T-helper 2 cell (primary cell): Measurements from ENCODE around the gene WWC2.

Experiments
- DNase-seq, 5 experiments: peaks; one replicate each; pipeline versions ENCODE4 v3.0.0 to v3.0.0-alpha.2; 2012 to 2022

WWC2 gene

DNA sequence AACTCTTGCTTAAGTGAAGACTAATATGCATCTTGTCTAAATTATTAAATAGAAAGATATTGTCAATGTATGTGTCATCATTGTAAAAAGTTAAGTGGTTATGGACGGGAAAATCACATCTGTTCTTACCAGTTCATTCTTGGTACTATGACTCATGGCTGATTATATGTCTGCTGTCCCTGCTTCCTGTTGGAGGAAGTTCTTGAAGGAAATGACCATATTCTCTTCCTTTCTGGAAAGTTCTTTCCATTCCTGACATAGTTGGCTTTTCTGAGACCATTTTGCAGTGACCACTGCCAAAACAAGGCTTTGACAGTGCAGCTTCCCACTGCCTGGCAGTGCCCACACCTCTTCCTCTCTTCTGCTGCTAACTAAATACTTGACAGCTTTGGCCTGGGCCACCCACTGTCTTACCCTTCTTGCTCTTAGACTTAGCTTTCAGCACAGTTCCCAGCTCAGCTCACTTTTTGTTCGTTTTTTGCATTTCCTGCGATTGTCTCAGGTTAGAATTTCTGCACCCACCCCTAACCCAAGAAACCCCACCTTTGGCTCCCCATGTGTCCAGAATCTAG lies 236.4 kb downstream of the WWC2 start:
- DNase-seq: no peak

DNA sequence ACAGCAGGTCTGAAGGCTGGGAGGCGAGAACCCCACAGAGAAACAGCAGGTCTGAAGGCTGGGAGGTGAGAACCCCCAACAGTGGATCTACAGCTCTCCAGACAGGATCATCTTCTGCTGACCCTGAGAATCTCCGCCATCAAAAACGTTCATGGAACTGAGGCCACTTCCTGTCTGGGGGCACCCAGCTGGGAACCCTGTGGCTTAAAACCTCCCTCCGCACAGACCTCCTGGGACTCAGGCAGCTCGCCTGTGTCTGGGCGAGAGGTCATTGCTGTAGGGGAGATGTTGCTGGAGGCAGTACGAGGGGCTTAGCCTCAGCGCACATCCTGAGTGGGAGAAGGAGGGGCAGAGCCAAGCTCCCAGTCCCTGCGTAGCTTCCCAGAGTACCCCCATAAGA lies 238.3 kb downstream of the WWC2 start:
- no peak for DNase-seq

DNA sequence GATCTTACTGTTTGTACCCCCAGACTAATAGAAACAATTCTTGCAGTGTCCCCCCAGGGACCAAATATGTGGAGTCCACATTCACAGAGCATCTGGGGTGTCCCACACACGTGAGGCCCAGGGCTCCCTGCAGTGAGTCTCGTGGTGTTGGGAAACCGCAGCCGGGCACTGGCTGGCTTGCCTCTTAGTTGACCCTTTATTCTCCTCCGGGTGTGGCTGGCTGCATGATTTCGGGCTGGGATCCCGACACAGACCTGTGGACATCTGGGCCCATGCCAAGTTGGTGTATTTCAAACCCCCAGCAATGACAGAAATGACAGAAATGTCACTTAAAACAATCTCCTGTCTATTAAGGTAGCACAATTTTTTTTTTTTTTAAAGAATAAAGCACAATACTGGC lies 238.8 kb downstream of the WWC2 start:
- no peak for DNase-seq

DNA sequence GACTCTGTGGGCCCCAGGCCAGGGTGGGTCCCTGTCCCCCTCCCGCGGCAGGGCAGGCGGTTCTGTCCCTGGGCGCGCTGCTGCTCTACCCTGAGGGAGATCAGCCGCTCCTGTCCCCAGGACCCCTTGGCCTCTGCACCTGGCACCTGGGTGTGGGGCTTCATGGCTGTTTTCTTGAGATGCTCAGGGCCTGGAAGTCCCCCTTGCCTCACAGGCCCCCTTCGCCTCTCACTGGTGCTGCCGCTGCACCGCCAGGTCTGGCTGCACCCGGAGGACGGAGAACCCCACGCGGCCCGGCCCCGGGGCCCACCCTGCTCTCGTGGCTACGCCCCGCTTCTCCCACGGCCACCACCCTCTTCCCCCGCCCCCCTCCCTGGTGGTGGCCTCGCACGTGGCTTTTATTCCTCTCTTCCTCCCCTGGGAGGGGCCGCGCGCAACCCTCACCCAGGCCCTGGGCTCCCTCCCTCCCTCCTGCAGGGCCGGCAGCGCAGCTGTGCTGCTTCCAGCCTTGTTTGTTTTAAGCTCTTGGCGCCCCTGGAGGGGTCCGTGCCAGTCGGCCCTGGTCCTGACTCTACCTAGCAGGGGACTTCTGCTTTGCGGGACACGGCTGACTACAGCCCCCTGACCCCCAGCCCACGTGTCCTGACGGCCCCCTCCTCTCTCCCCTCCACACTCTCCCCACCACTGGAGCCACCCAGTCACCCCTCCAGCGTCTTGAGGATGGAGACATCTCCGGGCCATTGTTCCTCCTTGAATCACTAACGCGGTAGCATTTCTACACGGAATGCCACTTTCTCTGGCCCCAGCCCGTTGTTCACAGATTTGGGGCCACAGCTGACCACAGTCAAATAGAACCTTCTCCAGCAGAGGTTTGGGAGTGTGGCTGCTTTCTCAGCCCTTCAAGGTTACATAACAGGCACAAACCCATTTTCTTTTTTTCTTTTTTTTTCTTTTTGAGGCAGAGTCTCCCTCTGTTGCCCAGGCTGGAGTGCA lies 243.8 kb downstream of the WWC2 start:
- DNase-seq: no peak

DNA sequence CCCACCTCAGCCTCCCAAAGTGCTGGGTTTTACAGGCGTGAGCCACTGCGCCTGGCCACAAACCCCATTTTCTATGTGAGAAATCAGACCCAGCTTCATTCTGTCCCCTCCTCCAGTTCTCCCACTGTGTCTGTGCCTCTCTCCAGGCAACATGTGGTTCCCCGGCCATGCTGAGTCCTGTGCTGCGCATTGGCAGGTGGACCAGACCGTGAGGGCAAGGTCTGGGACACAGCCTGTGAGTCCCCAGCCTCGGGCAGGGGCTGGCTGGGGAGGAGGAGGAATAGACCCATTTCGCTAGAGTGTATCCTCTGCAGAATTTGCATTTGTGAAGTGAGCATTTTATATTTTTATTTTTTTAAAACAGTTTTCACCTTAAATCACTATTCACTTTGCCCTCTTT lies 244.7 kb downstream of the WWC2 start:
- no peak for DNase-seq

DNA sequence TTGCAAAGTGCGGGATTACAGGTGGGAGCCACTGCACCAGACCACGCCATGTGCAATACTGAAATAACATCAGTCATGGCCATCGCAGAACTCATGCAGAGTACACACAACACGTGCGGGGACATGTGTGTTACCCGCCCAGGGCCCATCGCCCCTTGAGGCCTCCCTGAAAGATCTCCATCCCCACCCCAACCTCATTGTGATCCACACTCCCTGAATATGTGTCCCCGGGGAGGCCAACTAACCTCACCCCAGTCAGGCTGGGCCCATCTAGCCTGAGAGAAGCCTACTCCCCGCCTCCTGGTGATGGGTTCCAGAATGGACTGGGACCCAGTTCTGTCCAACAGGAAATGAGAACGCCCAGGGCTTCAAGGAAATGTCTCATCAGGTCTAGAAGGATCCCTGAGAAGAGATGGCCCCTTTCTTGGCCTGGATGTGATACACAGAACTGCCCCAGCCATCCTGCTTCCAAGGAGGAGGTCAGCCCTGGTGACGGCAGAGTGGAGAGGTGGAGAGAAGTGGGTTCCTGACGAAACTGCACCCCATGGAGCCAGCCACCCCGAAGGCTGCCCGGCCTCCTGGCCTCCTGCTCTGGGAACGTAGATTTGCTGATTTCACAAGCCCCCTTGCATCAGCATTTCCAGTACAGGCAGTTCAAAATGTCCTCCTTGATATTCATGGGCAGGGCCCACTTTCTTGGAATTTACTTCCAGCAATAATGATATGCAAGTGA lies 245.6 kb downstream of the WWC2 start:
- no peak for DNase-seq

DNA sequence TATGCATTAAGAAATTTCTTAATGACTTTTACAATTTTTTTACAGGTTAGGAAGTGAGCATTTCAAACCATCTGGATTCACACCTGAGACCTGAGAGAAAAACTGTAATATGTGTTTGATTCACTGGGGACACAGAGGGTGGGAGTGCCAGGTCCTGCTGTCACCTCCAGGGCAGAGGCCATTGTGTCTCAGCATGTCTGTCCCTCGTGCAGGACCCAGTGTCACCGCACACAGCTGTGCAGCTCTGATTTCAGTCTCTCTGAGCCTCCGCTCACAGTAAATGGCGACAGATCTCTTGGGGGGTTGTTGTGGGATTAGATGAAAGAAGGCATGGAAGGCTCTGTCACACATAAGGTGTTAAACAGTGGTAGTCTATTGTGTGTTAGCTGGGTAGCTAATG lies 246.2 kb downstream of the WWC2 start:
- DNase-seq: no peak

DNA sequence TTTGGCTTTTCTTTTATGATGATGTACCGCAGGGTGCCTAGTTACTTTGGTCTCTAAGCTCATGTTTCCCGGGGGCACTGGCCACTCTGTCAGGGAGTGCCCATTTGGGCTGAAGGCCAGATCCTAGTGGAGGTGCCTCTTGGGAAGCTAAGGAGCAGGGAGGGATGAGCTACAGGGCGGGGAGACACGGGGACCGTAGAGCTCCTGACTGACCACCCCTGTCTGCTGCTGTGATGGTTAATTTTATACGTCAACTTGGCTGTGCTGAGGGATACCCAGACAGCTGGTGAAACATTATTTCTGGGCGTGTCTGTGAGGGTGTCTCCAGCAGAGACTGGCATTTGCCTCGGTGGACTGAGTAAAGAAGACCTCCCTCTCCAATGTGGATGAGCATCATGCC lies 248.1 kb downstream of the WWC2 start:
- DNase-seq: no peak

DNA sequence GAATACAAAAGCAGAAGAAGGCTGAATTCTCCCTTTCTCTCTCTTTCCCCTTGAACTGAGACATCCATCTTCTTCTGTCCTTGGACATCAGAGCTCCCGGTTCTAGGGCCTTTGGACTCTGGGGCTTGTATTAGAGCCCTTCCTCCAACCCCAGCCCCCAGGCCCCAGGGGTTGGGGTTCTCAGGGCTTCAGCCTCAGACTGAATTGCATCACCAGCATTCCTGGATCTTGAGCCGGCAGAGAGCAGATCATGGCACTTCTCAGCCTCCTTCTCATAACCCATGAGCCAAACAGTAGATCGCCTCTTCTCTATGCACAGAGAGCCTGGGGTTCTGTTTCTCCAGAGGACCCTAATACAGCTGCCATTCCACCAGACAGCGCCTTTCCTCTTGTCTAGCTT lies 248.5 kb downstream of the WWC2 start:
- no peak for DNase-seq

DNA sequence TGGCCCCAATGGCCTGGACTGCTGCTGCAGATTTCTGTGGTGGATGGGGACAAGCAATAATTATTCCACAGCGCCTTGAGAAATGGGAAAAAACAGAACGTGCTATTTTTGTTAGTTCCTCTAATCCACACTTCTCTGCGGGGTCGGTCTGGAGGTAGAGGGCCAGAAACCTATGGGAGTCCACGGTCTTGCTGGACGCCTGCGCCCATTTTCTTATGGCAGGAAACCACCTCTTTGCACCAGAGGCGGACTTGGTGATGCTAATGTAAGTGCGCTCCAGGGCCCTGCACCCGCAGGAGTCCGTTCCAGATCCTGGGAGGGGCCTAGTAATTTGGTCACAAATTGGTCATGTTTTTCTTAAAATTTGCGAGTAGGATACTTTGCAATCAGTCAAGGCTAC lies 249.1 kb downstream of the WWC2 start:
- no peak for DNase-seq

DNA sequence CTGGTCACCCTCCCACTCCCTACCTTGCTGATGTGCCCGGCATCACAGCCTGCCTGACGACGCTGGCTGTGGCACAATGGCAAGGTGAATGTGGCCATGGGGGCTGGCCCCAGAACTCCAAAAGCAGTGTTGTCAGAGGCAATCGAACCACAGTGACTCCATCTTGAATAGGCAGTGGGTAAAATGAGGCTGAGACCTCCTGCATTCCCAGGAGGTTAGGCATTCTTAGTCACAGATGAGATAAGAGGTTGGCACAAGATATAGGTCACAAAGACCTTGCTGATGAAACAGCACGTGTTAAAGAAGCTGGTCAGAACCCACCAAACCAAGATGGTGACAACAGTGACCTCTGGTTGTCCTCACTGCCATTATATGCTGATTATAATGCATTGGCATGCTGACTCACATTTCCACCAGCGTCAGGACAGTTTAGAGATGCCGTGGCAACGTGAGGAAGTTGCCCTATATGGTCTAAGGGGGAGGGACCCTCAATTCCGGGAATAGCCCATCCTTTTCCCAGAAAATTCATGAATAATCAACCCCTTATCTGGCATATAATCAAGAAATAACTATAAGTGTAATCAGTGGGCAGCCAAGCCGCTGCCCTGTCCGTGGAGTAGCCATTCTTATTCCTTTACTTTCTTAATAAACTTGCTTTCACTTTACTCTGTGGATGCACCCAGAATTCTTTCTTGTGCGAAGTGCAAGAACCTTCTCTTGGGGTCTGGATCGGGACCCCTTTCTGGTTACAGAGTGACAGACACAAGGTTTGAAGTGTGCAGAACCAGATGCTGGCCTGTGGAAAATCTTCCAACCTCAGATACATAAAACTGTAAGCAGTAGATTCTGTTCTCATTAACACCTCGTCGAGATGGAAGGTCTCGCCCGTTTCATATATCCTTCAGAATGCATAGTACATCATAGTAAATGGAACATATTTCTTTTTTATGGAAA lies 249.9 kb downstream of the WWC2 start:
- peak in 1 of 5 experiments; percentile 34 for DNase-seq

DNA sequence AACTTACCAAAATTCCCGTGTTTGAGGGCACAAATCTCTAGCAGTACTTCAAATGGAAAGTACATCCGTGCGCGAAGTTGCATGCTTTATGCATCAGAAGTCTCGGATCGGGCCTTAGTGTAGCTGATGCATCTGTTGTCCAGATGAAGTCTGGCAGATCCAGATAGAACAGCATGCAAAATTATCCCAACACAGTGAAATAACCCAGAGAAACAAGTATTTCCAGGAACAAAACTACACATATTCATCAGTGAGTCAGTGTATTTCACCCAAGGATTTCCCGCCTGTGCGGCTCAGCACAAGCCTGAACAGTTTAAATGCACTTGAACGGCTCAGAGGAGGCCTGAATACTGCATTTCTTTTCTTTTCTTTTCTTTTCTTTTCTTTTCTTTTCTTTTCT lies 250.6 kb downstream of the WWC2 start:
- DNase-seq: no peak

DNA sequence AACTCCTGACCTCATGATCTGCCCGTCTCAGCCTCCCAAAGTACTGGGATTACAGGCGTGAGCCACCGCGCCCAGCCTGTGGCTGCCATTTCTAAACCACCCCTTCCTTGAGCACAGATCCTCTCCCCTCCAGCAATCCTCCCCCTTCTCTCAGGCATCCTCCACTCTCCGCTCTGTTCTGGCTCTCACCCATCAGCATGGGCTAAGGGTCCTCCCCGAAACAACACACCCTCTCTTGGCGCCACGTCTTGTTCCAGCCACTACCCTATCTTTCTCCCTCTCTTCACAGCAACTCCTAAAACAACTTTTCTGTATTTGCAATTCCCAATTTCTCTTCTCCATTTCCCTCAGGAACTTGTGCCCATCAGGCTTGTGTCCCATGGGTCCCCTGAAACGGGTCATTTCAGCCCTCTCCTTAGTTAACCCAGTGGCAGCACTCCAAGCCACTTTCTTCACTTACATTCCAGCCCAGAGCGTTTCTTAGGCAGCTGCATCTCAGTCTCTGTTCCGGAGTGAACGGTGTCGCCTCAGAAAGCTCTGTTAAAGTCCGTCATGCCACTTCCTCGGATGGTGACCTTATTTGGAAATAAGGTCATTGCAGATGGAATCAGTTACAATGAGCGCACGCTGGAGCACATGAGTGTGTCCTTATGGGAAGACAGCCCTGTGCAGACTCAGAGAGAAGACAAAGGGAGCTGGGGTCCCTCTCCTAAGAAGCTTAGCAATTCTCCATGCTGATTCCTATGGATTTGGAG lies 251.4 kb downstream of the WWC2 start:
- no peak for DNase-seq

DNA sequence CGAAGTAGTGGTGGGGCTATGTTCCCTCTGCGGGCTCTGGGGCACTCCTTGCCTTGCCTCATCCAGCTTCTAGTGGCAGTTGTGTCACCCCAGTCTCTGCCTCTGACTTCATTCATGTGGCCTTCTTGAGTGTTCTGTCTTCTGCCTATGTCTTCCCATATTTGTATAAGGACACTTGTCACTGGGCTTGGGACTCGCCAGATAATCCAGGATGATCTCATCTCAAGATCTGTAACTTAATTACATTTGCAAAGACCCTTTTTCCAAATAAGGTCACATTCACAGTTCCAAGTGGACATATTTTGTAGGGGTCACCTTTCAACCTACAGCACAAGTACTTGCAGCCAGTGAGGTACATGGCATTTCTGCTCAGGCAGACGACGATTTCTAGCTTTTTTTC lies 253.5 kb downstream of the WWC2 start:
- no peak for DNase-seq

DNA sequence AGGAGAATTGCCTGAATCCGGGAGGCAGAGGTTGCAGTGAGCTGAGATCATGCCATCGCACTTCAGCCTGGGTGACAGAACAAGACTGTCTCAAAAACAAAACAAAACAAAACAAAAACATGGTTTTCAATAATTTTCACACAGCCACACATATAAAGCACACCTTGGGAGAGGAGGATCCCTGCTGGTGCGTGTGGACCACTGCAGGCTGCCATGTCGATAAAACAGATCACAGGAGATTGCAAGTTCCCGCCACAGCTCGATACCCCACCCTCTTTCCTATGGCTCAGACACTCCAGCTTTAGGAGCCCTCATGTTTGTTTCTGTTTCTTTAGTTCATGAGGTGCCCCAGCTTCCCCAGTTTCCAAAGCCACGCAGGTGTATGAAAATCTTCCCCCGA lies 254.5 kb downstream of the WWC2 start:
- DNase-seq: no peak

DNA sequence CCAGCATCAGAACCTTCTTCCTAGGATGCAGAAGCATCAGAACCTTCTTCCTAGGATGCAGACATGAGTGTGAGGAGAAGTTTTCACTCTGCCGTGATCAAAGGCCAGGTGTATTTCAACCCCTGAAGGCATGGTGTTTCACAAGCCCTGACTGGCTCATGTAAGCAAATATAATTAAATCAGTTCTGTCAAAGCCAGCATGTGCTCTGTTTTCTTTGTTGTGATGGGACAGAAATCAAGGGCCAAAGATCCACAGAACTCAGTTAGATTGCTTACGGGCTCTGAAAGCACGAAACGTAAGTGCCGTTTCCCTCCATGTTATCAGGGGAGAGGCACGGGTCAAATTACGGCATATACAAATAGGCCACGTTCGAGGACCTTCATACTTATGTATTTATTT lies 255.2 kb downstream of the WWC2 start:
- no peak for DNase-seq

DNA sequence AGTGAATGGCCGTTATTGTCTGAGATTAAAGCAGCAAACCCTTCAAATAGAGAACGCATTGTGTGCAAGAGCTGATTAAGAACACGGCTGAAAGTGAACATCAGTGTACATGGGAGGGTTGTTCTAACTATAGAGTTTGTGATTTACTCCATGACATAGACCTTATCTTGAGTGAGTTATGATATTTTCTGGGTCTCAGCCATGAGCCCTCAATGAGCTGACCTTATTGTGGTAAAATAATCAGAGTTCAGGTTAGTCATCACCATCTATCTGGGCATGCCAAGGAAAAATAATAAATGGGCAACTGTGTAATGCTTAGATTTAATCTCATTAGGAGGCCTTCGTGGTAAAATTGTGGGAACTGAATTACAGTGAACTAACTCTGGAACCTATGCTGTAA lies 256.3 kb downstream of the WWC2 start:
- no peak for DNase-seq

DNA sequence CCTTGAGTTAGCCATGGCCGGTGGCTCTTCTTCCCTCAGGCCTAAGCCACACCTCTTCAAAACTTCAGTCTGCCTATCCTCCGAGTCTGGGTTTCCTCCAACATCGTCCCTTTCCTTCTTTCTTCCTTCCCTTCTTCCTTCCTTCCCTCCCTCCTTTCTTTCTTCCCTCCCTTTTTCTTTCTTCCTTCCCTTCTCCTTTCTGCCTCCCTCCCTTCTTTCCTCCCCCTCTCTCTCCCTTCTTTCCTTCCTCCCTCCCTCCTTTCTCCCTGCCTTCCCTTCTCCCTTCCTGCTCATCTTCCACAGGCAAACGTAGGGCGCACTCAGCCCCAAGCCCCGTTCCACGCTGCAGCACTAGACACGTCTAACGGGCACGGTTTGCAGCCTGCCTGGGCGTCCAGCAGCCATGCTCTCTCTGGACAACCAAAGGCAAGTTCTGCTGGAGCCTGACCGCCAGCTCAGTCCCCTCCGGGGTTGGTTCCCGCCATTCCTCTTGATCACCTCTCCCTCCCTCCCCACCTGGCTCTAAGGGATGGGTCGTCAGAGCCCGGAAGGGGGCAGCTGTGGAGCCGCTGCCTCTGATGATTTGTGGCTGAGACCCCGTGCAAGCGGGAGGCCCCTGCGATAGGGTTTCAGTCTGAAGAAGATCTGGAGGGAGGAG lies 257.2 kb downstream of the WWC2 start:
- no peak for DNase-seq

DNA sequence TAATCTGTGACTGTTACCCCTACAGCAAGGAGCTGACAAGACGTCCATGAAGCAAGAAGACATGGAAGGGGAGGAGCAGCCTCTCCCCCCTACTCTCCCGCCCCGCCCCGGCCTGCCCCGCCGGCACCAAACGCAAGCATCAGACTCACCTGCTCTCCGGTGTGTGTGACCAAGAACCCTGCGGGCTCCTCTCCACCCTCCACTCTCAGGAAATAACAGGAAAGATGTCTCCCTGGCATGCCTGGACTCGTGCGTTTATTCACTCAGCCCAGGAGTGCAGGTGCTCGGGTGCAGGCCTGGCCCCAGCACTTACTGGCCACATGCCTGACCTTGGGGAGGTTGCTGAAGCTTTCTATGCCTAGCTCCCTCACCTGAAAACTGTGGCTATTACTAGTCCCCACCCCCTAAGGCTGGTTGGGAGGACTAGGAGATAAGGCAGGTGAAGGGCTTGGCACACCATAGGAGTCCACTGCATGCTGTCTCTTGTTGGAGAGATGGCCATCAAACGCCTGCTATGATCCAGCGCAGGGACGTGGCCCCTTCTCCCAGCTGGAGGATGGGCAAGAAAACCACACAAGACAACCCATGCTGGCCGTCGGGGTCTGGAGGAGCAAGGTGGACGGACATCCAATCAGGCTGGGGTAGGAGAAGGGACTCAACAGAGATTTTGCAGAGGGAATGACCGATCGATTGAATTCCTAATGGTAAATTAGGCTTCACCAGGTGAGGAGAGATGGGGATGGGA lies 258.0 kb downstream of the WWC2 start:
- no peak for DNase-seq

DNA sequence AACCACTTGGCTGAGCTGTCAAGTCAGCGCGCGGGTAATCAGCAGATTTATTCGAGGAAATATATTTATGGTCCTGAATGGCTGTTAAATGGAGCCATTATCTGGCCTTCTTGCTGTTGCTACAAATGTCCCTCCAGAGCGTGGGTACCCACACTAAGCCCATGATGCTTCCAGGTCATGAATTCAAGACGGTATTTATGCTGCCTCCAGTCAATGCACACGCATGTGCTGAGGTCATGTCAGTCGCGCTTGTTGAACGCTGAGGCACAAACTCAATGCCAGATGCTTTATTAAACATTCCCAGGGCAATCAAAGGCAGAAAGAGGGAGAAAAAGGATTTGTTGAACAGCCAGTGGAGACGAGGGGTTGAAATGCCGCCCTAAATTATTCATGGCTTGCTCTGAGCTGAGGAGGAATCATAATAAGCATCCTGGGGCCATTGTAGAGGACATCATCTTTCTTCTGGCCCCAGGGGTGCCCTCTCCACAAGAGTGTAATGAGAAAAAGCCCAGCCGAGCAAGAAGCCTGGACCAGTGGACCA lies 259.2 kb downstream of the WWC2 start:
- no peak for DNase-seq
